B cell (primary cell): ENCODE results near the gene RALGAPB. TPM values are rescaled to one million over a fixed set of nuclear protein-coding genes. Genes with fewer than 3 reads are reported as not detected.

Experiments
- ATAC-seq: fragments of 200-7000 bp; cut with Tn5 transposase; one replicate; pipeline ENCODE4 v1.10.0; 2021; ENCODE audit warnings: low read depth, mild to moderate bottlenecking, moderate number of reproducible peaks, moderate library complexity
- CTCF ChIA-PET: fragments of 350-600 bp; sonication (Branson Sonifier 250); formaldehyde crosslinking; loops from one replicate; lab custom pipeline; 2021; ENCODE audit warnings: antibody characterized with exemption, inconsistent platforms; lab: Charles Lee
- POLR2A ChIA-PET: fragments of 350-600 bp; sonication (Branson Sonifier 250); formaldehyde crosslinking; loops from one replicate; lab custom pipeline; 2021; ENCODE audit warnings: antibody characterized with exemption; lab: Charles Lee
- DNase-seq: peaks from one replicate; pipeline ENCODE4 v3.0.0; 2013
- H2AFZ ChIP-seq: 2 replicates; pipeline ENCODE4 v1.6.1; 2012; ENCODE audit warnings: mild to moderate bottlenecking, low read depth, low read length; ENCODE audit not compliant: insufficient read depth, poor library complexity, severe bottlenecking
- H3K27ac ChIP-seq, 2 donors: 1 replicate in 1 of 2; 2 replicates in 1 of 2; pipeline ENCODE4 v1.5.1; 2012 to 2013; ENCODE audit warnings: low read length in 2 of 2, mild to moderate bottlenecking in 2 of 2, moderate library complexity in 1 of 2
- H3K27me3 ChIP-seq, 4 experiments: fragments of 200-600 bp in 1 of 4; sonication (generic) in 1 of 4; replicated peaks in 1 of 4; 1 replicate in 2 of 4; 2 replicates in 2 of 4; pipeline versions ENCODE4 v1.6.1 to v1.7.0; 2013 to 2016; ENCODE audit warnings: low read length in 3 of 4, mild to moderate bottlenecking in 2 of 4, mixed read lengths in 1 of 4, moderate library complexity in 1 of 4; ENCODE audit not compliant: insufficient read depth in 4 of 4, control insufficient read depth in 3 of 4; ENCODE audit errors: control extremely low read depth in 1 of 4
- H3K36me3 ChIP-seq, 2 experiments: replicated peaks in 1 of 2; 1 replicate in 1 of 2; 2 replicates in 1 of 2; pipeline versions ENCODE4 v1.6.1 to v1.7.1; 2013; ENCODE audit warnings: low read length in 1 of 2; ENCODE audit not compliant: insufficient read depth in 2 of 2, control insufficient read depth in 1 of 2; ENCODE audit errors: control extremely low read depth in 1 of 2, extremely low read depth in 1 of 2
- H3K4me1 ChIP-seq, 2 donors: fragments of 200-600 bp in 1 of 2; sonication (generic) in 1 of 2; 1 replicate in 1 of 2; 2 replicates in 1 of 2; pipeline versions ENCODE4 v1.5.1 to v1.6.1; 2013 to 2017; ENCODE audit warnings: low read length in 2 of 2; ENCODE audit not compliant: control insufficient read depth in 2 of 2, insufficient read depth in 2 of 2
- H3K4me2 ChIP-seq: replicated peaks from 2 replicates; pipeline ENCODE3; 2012; ENCODE audit warnings: mild to moderate bottlenecking, low read depth, low read length; ENCODE audit not compliant: poor library complexity, severe bottlenecking
- H3K4me3 ChIP-seq, 5 experiments: fragments of 200-600 bp in 1 of 5; sonication (generic) in 1 of 5; 1 replicate in 3 of 5; 2 replicates in 2 of 5; pipeline versions ENCODE4 v1.5.1 to v1.7.0; 2011 to 2016; ENCODE audit warnings: low read length in 4 of 5, mild to moderate bottlenecking in 4 of 5, low read depth in 2 of 5, control low read depth in 1 of 5, moderate library complexity in 1 of 5; ENCODE audit not compliant: insufficient read depth in 1 of 5; ENCODE audit errors: control extremely low read depth in 1 of 5, extremely low read depth in 1 of 5
- H3K79me2 ChIP-seq: fragments of 200-600 bp; sonication (generic); one replicate; pipeline ENCODE4 v1.6.0; 2016; ENCODE audit warnings: low read length; ENCODE audit not compliant: control insufficient read depth, insufficient read depth
- H3K9ac ChIP-seq: fragments of 200-600 bp; sonication (generic); 2 replicates; pipeline ENCODE4 v1.6.1; 2017; ENCODE audit warnings: mild to moderate bottlenecking, low read length, moderate library complexity
- H3K9me3 ChIP-seq, 3 donors: one replicate each; pipeline versions ENCODE4 v1.6.1 to v1.7.1; 2013; ENCODE audit warnings: low read length in 2 of 3; ENCODE audit not compliant: control insufficient read depth in 2 of 3, insufficient read depth in 1 of 3; ENCODE audit errors: control extremely low read depth in 1 of 3
- H4K20me1 ChIP-seq: 2 replicates; pipeline ENCODE4 v1.6.0; 2012; ENCODE audit warnings: mild to moderate bottlenecking, low read length; ENCODE audit not compliant: insufficient read depth, control insufficient read depth, poor library complexity, severe bottlenecking
- H3K27ac Mint-ChIP-seq: one replicate; pipeline ENCODE4 v1.8.0; 2021; ENCODE audit warnings: mixed read lengths
- H3K27me3 Mint-ChIP-seq: one replicate; pipeline ENCODE4 v1.8.0; 2021; ENCODE audit warnings: mixed read lengths
- H3K4me1 Mint-ChIP-seq: one replicate; pipeline ENCODE4 v1.8.0; 2021; ENCODE audit warnings: mixed read lengths
- H3K4me3 Mint-ChIP-seq: one replicate; pipeline ENCODE4 v1.8.0; 2021; ENCODE audit warnings: mixed read lengths
- H3K9me3 Mint-ChIP-seq: one replicate; pipeline ENCODE4 v1.8.0; 2022; ENCODE audit warnings: mixed read lengths; ENCODE audit not compliant: insufficient read depth
- EZH2 ChIP-seq: IDR thresholded peaks from 2 replicates; pipeline ENCODE4 v1.6.1; 2012; ENCODE audit warnings: borderline replicate concordance, low read depth, mild to moderate bottlenecking, moderate library complexity, low read length; ENCODE audit not compliant: insufficient read depth, poor library complexity, severe bottlenecking
- WGBS: methylation state at CpG from one replicate; pipeline ENCODE4 v1.1.5; 2013; ENCODE audit warnings: missing lambda C conversion rate; ENCODE audit not compliant: insufficient coverage; 5-methylcytosine and 5-hydroxymethylcytosine counted together
- intact Hi-C: fragments of 100-400 bp; cut with micrococcal nuclease; formaldehyde crosslinking; loops from one replicate; pipeline ENCODE4 v1.10.0; 2022
- polyA plus RNA-seq: library from polyadenylated mRNA; depleted of rRNA; stranded (reverse); fragments of >200 nt; gene quantifications from 2 replicates; pipeline ENCODE4 v1.2.3, GENCODE V29; 2012
- total RNA-seq, 2 donors: library from RNA; stranded (reverse); fragments of 120-200 nt in 1 of 2; gene quantifications; 1 replicate in 1 of 2; 2 replicates in 1 of 2; pipeline versions ENCODE4 v1.2.3 to v1.2.4, GENCODE V29; 2013 to 2022
- TF ChIP-seq, protein P1 (sequence below): fragments of 200-600 bp; IDR thresholded peaks from one replicate; pipeline ENCODE4 v1.8.0; 2022; ENCODE audit warnings: antibody characterized with exemption, mild to moderate bottlenecking

Gene RALGAPB
- total and polyA plus RNA-seq, 2 donors (not counting 1 experiment from before 2014, with no cell fraction given): 15.0 to 58.3 TPM

DNA sequence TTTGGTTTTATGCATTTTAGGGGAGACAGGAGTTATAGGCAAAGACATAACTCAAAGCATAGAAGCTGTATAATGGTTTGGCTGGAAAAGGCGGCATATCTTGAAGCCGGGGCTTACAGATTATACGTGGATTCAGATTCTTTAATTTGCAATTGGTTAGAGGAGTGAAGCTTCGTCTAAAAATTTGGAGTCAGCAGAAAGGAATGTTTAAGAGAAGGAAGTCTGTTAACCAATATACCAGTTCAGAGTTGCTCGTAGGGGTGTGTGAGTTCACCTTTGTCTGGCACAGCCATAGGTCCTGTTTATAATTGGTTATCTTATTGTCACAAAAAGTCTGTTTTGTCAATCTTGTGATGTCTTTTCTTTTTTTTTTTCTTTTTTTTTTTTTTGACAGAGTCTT lies 137.9 kb downstream of the RALGAPB start:
- H4K20me1 ChIP-seq: no peaks in the 10 kb centered on the region
- H3K9me3 ChIP-seq: no peaks in the 10 kb centered on the region
- TF ChIP-seq, protein P1, sequence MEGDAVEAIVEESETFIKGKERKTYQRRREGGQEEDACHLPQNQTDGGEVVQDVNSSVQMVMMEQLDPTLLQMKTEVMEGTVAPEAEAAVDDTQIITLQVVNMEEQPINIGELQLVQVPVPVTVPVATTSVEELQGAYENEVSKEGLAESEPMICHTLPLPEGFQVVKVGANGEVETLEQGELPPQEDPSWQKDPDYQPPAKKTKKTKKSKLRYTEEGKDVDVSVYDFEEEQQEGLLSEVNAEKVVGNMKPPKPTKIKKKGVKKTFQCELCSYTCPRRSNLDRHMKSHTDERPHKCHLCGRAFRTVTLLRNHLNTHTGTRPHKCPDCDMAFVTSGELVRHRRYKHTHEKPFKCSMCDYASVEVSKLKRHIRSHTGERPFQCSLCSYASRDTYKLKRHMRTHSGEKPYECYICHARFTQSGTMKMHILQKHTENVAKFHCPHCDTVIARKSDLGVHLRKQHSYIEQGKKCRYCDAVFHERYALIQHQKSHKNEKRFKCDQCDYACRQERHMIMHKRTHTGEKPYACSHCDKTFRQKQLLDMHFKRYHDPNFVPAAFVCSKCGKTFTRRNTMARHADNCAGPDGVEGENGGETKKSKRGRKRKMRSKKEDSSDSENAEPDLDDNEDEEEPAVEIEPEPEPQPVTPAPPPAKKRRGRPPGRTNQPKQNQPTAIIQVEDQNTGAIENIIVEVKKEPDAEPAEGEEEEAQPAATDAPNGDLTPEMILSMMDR: no peak
- no peak for TF ChIP-seq EZH2
- no peak overlapping the region for H2AFZ ChIP-seq
- Mint-ChIP-seq H3K9me3 (no peaks in the 10 kb centered on the region), H3K4me1 (no peaks in the 10 kb centered on the region), H3K27ac (no peak overlapping the region), H3K4me3 (no peak overlapping the region), H3K27me3 (peaks cover 55% of the 10 kb centered on the region)
- H3K4me3 ChIP-seq: no peak overlapping the region
- no peak for ATAC-seq
- H3K4me1 ChIP-seq: no peaks in the 10 kb centered on the region
- 85% methylated on average over 4 of the region's 5 CpGs for WGBS
- H3K9ac ChIP-seq: no peak overlapping the region
- no peak for DNase-seq
- no peaks in the 10 kb centered on the region for H3K36me3 ChIP-seq
- H3K79me2 ChIP-seq: no peaks in the 10 kb centered on the region
- no peak overlapping the region for H3K27ac ChIP-seq
- intact Hi-C loops: no loop called here
- POLR2A ChIA-PET: no interaction called here
- no peak overlapping the region for H3K4me2 ChIP-seq
- CTCF ChIA-PET: no interaction called here
- H3K27me3 ChIP-seq: peaks cover 0 to 13% (median under 1%) of the 10 kb centered on the region in 4 experiments

DNA sequence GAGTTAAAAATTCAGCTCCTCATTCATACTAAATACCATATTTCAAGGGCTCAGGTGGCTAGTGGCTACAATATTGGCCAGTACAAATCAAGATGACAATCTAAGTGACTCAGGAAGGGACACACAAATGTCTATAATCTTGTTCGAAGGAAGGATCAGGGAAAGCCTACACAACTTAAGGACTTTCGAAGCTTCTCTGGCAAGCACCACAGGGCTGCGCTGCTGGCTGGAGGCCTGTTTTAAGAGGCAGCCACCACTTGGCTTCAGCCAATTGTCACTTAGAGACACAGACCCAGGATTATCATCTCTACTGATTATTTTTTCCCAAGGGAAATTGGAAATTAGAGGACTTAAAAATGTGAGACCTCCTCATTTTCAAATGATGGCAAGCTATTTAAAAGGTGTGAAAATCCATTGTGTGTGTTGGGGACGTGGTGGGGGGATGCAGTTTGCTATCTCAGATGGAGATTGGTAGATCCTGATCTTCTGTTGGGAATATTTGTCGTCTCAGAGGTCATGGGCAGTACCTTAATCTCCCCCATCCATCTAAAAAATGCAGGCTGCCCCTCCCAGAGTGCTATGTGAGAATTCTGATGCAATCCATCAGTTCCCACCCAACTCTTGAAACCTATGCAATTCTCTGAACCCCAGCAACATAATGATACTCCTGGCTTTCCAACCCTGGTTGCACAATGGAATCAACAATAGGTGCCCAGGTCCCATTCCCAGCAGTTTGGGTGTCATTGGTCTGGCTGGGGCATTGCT lies 140.3 kb downstream of the RALGAPB start:
- peaks cover 54% of the 10 kb centered on the region for H3K27me3 Mint-ChIP-seq
- H3K27ac Mint-ChIP-seq: no peak overlapping the region

More for the DNA sequence above, 140.3 kb downstream of the RALGAPB start:
- intact Hi-C loops: no loop called here
- DNase-seq: no peak
- whole genome bisulfite sequencing: 85% methylated on average over 3 of the region's 5 CpGs
- no peaks in the 10 kb centered on the region for H3K36me3 ChIP-seq
- ATAC-seq: no peak
- no peak overlapping the region for H3K4me3 ChIP-seq
- TF ChIP-seq, protein P1: no peak
- TF ChIP-seq EZH2: no peak
- no peaks in the 10 kb centered on the region for H3K9me3 ChIP-seq
- ChIA-PET POLR2A (no interaction called here), CTCF (no interaction called here)
- no peak overlapping the region for H2AFZ ChIP-seq
- no peaks in the 10 kb centered on the region for H3K79me2 ChIP-seq
- Mint-ChIP-seq H3K4me3 (no peak overlapping the region), H3K4me1 (no peaks in the 10 kb centered on the region), H3K9me3 (no peaks in the 10 kb centered on the region)
- no peaks in the 10 kb centered on the region for H4K20me1 ChIP-seq
- no peak overlapping the region for H3K4me2 ChIP-seq
- H3K9ac ChIP-seq: no peak overlapping the region
- peaks cover 0 to 16% (median 0%) of the 10 kb centered on the region in 4 experiments for H3K27me3 ChIP-seq
- H3K27ac ChIP-seq: no peak overlapping the region
- H3K4me1 ChIP-seq: no peaks in the 10 kb centered on the region
